Upper lobe of left lung (tissue), 4 donors: ENCODE data around the gene PPP2R2D.

Experiments used
- CTCF ChIP-seq, 6 experiments: fragments of 450-650 bp in 4 of 6; fragments of 200-600 bp in 2 of 6; sonication (generic) in 2 of 6; IDR thresholded peaks; one replicate each; pipeline ENCODE4 v1.5.1; 2016 to 2019; ENCODE audit warnings: antibody characterized with exemption in 6 of 6
- POLR2A ChIP-seq, 4 donors: fragments of 450-650 bp; IDR thresholded peaks; one replicate each; pipeline ENCODE4 v1.5.1; 2016 to 2017; ENCODE audit warnings: antibody characterized with exemption in 4 of 4, mild to moderate bottlenecking in 2 of 4

- TF ChIP-seq CTCF (IDR thresholded peaks at IDR 0.05), result no peak
- TF ChIP-seq POLR2A (IDR thresholded peaks at IDR 0.05), result no peak
Observed at GRCh38 chr10:131902211-131902610, 1.4 kb downstream of the PPP2R2D start.
